Adrenal gland (tissue), 12 donors: Measurements from ENCODE around the gene CCDC175. TPM values are rescaled to one million over a fixed set of nuclear protein-coding genes. Genes with fewer than 3 reads are reported as not detected.

Experiments used
- DNase-seq, 7 donors: peaks; one replicate each; pipeline ENCODE4 v3.0.0-alpha.2; 2019 to 2020
- H3K27ac ChIP-seq, 5 donors: fragments of 200-600 bp; sonication (generic) in 4 of 5; 1 replicate in 3 of 5; 2 replicates in 2 of 5; pipeline versions ENCODE4 v1.5.1 to v1.8.0; 2016 to 2020; ENCODE audit warnings: mild to moderate bottlenecking in 1 of 5
- H3K27me3 ChIP-seq: fragments of 200-600 bp; 2 replicates; pipeline ENCODE4 v1.8.0; 2021
- H3K36me3 ChIP-seq, 2 donors: fragments of 200-600 bp; replicated peaks in 1 of 2; 1 replicate in 1 of 2; 2 replicates in 1 of 2; pipeline versions ENCODE4 v1.5.1 to v1.8.0; 2018 to 2022
- H3K4me1 ChIP-seq, 2 donors: fragments of 200-600 bp; replicated peaks in 1 of 2; 1 replicate in 1 of 2; 2 replicates in 1 of 2; pipeline versions ENCODE4 v1.5.1 to v1.8.0; 2018 to 2021
- H3K4me3 ChIP-seq, 4 donors: fragments of 200-600 bp; sonication (generic) in 3 of 4; one replicate each; pipeline ENCODE4 v1.5.1; 2016 to 2018
- H3K9me3 ChIP-seq, 3 donors: fragments of 200-600 bp; sonication (generic) in 1 of 3; replicated peaks in 1 of 3; 1 replicate in 2 of 3; 2 replicates in 1 of 3; pipeline versions ENCODE4 v1.5.1 to v1.8.0; 2016 to 2021
- POLR2A ChIP-seq, 2 donors: fragments of 450-650 bp; IDR thresholded peaks; one replicate each; pipeline ENCODE4 v1.6.1; 2017; ENCODE audit warnings: antibody characterized with exemption in 2 of 2, mild to moderate bottlenecking in 2 of 2, moderate library complexity in 1 of 2
- WGBS, 4 donors: extraction: QIAGEN DNeasy Blood & Tissue Kit in 2 of 4; methylation state at CpG; one replicate each; pipeline versions ENCODE4 v1.1.5 to v1.1.7; 2013 to 2017; 5-methylcytosine and 5-hydroxymethylcytosine counted together
- intact Hi-C, 2 donors: fragments of 100-400 bp; cut with DNase I; formaldehyde crosslinking; loops; one replicate each; pipeline versions ENCODE4 v1.14.1 to v1.15.0; 2022 to 2023
- polyA plus RNA-seq, 3 donors: library from polyadenylated mRNA; stranded (reverse); fragments of 200-250 nt in 2 of 3; fragments of 350-450 nt in 1 of 3; fragmentation: Illumina TruSeq in 1 of 3; extraction: RNeasy Lipid Tissue Mini Kit (QIAGEN cat#74804) in 1 of 3; gene quantifications; one replicate each; pipeline ENCODE4 v1.2.3, GENCODE V29; 2013 to 2014
- total RNA-seq, 9 donors: library from RNA; depleted of rRNA in 4 of 9; stranded (reverse); fragments of >200 nt in 4 of 9; fragments of 120-200 nt in 1 of 9; fragmentation: NEBNext Ultra II Directional in 1 of 9; extraction: Animal tissue kit (Norgen Biotek cat#: 25700) in 1 of 9; gene quantifications; one replicate each; pipeline versions ENCODE4 v1.1.0 to v1.2.4, GENCODE V29; 2013 to 2023
- TF ChIP-seq, protein P1 (sequence below), 6 experiments: fragments of 450-650 bp in 4 of 6; fragments of 200-600 bp in 2 of 6; sonication (generic) in 1 of 6; IDR thresholded peaks; 1 replicate in 5 of 6; 2 replicates in 1 of 6; pipeline versions ENCODE4 v1.5.1 to v1.8.0; 2016 to 2021; ENCODE audit warnings: antibody characterized with exemption in 6 of 6, mild to moderate bottlenecking in 2 of 6, moderate library complexity in 1 of 6
- donor health status: healthy with polysubstance abuse.
- donor health status: Bipolar disorder and iron deficiency.
- donor health status: DM: yes; HTN: yes; CAD: no.
- donor health status: DM: no; HTN: no; CAD: no.
- donor health status: DM: no; HTN: no; CAD: no.
- donor health status: DM: yes; HTN: yes; CAD: no.

The CCDC175 gene
- total and polyA plus RNA-seq, 12 donors, result 0.49 to 0.77 TPM; not detected in 10

- no peaks in the 10 kb centered on the region for H3K27me3 ChIP-seq
- DNase-seq, result no peak
- no peaks in the 10 kb centered on the region for H3K9me3 ChIP-seq
- intact Hi-C loops, result no loop called here
- H3K36me3 ChIP-seq, result no peaks in the 10 kb centered on the region
- 90 to 98% (median 96%) methylated on average over 1 of the region's 1 CpG for WGBS, 4 donors
- H3K27ac ChIP-seq, result no peak overlapping the region
- H3K4me3 ChIP-seq, result no peak overlapping the region
- TF ChIP-seq, protein P1, sequence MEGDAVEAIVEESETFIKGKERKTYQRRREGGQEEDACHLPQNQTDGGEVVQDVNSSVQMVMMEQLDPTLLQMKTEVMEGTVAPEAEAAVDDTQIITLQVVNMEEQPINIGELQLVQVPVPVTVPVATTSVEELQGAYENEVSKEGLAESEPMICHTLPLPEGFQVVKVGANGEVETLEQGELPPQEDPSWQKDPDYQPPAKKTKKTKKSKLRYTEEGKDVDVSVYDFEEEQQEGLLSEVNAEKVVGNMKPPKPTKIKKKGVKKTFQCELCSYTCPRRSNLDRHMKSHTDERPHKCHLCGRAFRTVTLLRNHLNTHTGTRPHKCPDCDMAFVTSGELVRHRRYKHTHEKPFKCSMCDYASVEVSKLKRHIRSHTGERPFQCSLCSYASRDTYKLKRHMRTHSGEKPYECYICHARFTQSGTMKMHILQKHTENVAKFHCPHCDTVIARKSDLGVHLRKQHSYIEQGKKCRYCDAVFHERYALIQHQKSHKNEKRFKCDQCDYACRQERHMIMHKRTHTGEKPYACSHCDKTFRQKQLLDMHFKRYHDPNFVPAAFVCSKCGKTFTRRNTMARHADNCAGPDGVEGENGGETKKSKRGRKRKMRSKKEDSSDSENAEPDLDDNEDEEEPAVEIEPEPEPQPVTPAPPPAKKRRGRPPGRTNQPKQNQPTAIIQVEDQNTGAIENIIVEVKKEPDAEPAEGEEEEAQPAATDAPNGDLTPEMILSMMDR (IDR thresholded peaks at IDR 0.05), result no peak
- TF ChIP-seq POLR2A (IDR thresholded peaks at IDR 0.05), result no peak
- H3K4me1 ChIP-seq, result peaks cover 6 to 10% of the 10 kb centered on the region in 2 donors
Measured at GRCh38 chr14:59461891-59462290, 114.7 kb downstream of the CCDC175 start.

GRCh38 chr14:59460378-59460777, 116.2 kb downstream of the CCDC175 start:
- no peak for DNase-seq
- H3K36me3 ChIP-seq, result no peaks in the 10 kb centered on the region
- H3K4me1 ChIP-seq, result peaks cover 6 to 10% of the 10 kb centered on the region in 2 donors
- H3K9me3 ChIP-seq, result no peaks in the 10 kb centered on the region
- H3K27me3 ChIP-seq, result no peaks in the 10 kb centered on the region
- intact Hi-C loops, result no loop called here
- WGBS, 4 donors, result 96 to 98% (median 96%) methylated on average over 1 of the region's 1 CpG
- no peak overlapping the region for H3K27ac ChIP-seq
- H3K4me3 ChIP-seq, result no peak overlapping the region
- no peak for TF ChIP-seq POLR2A (IDR thresholded peaks at IDR 0.05)
- TF ChIP-seq, protein P1 (IDR thresholded peaks at IDR 0.05), result no peak

- Histone ChIP-seq H3K36me3 (no peaks in the 10 kb centered on the region), H3K4me3 (no peak overlapping the region), H3K27ac (no peak overlapping the region), H3K9me3 (no peaks in the 10 kb centered on the region), H3K27me3 (no peaks in the 10 kb centered on the region), H3K4me1 (peaks cover 0 to 5% of the 10 kb centered on the region in 2 donors)
- DNase-seq, result no peak
- TF ChIP-seq POLR2A (IDR thresholded peaks at IDR 0.05), result no peak
- TF ChIP-seq, protein P1 (IDR thresholded peaks at IDR 0.05), result no peak
- intact Hi-C loops, result no loop called here
- WGBS, 4 donors, result 97 to 100% (median 100%) methylated on average over 2 of the region's 2 CpGs
Measured at GRCh38 chr14:59458486-59458885, 118.1 kb downstream of the CCDC175 start.

- no peak overlapping the region for H3K4me3 ChIP-seq
- TF ChIP-seq, protein P1 (IDR thresholded peaks at IDR 0.05), result no peak
- no peak for TF ChIP-seq POLR2A (IDR thresholded peaks at IDR 0.05)
- H3K27ac ChIP-seq, result no peak overlapping the region
- H3K9me3 ChIP-seq, result no peaks in the 10 kb centered on the region
- no peaks in the 10 kb centered on the region for H3K36me3 ChIP-seq
- no peaks in the 10 kb centered on the region for H3K27me3 ChIP-seq
- DNase-seq, result no peak
- intact Hi-C loops, result no loop called here
- 91 to 100% (median 97%) methylated on average over 1 of the region's 1 CpG for WGBS, 4 donors
- H3K4me1 ChIP-seq, result peaks cover 0 to 5% of the 10 kb centered on the region in 2 donors
Measured at GRCh38 chr14:59455411-59455810, 121.2 kb downstream of the CCDC175 start.

Other genes starting within 250 kb of the CCDC175 start
- 1 to 10 TPM; 2.5 to 8.6 (median 5.5) TPM for gene GPR135, start 111.4 kb downstream of the CCDC175 start, total RNA-seq
- 1 to 10 TPM; 2.3 to 3.1 (median 2.5) TPM for gene GPR135, start 111.4 kb downstream of the CCDC175 start, polyA plus RNA-seq
- 10 to 100 TPM in 8 of 9 donors, 1 to 10 TPM in 1; 7.1 to 59.2 (median 23.8) TPM for gene L3HYPDH, start 92.4 kb downstream of the CCDC175 start, total RNA-seq
- gene L3HYPDH, start 92.4 kb downstream of the CCDC175 start, polyA plus RNA-seq, result 10 to 100 TPM; 15.8 to 59.1 (median 23.2) TPM
- 100 to 1,000 TPM in 1 of 9 donors, 10 to 100 TPM in 8; 35.7 to 116 (median 56.8) TPM for gene JKAMP, start 92.3 kb downstream of the CCDC175 start, total RNA-seq
- 100 to 1,000 TPM in 1 of 3 donors, 10 to 100 TPM in 2; 17.7 to 102 (median 23.5) TPM for gene JKAMP, start 92.3 kb downstream of the CCDC175 start, polyA plus RNA-seq